Measurements from ENCODE around the gene FOXA3. TPM values are rescaled to one million over a fixed set of nuclear protein-coding genes. Genes with fewer than 3 reads are reported as not detected.

FOXA3 gene
- total RNA-seq, 4 donors from 2014 or later: 0.42 TPM; not detected in 3

GRCh38 chr19:45897261-45897812 lies 33.2 kb downstream of the FOXA3 start:
- peaks cover 0 to 22% (median 8%) of the 10 kb centered on the region in 3 donors for H3K4me1 ChIP-seq
- no peak overlapping the region for H3K27ac ChIP-seq
- no peak for ATAC-seq
- WGBS, 2 donors (ENCODE audit: low coverage in 1 of 2): 81% methylated on average over 5 of the region's 8 CpGs; no CpG with 5 or more reads in 1 of the 2 donors
- peaks cover 0 to 53% of the 10 kb centered on the region in 2 donors for H3K36me3 ChIP-seq
- no peaks in the 10 kb centered on the region for H3K27me3 ChIP-seq
- no peak for TF ChIP-seq POLR2A (IDR thresholded peaks at IDR 0.05)
- TF ChIP-seq EP300 (IDR thresholded peaks at IDR 0.05): no peak
- TF ChIP-seq POLR2AphosphoS5 (IDR thresholded peaks at IDR 0.05): no peak
- TF ChIP-seq, protein P1, sequence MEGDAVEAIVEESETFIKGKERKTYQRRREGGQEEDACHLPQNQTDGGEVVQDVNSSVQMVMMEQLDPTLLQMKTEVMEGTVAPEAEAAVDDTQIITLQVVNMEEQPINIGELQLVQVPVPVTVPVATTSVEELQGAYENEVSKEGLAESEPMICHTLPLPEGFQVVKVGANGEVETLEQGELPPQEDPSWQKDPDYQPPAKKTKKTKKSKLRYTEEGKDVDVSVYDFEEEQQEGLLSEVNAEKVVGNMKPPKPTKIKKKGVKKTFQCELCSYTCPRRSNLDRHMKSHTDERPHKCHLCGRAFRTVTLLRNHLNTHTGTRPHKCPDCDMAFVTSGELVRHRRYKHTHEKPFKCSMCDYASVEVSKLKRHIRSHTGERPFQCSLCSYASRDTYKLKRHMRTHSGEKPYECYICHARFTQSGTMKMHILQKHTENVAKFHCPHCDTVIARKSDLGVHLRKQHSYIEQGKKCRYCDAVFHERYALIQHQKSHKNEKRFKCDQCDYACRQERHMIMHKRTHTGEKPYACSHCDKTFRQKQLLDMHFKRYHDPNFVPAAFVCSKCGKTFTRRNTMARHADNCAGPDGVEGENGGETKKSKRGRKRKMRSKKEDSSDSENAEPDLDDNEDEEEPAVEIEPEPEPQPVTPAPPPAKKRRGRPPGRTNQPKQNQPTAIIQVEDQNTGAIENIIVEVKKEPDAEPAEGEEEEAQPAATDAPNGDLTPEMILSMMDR (IDR thresholded peaks at IDR 0.05): no peak
- no peak overlapping the region for H3K4me3 ChIP-seq
- H3K9me3 ChIP-seq: no peaks in the 10 kb centered on the region

DNA sequence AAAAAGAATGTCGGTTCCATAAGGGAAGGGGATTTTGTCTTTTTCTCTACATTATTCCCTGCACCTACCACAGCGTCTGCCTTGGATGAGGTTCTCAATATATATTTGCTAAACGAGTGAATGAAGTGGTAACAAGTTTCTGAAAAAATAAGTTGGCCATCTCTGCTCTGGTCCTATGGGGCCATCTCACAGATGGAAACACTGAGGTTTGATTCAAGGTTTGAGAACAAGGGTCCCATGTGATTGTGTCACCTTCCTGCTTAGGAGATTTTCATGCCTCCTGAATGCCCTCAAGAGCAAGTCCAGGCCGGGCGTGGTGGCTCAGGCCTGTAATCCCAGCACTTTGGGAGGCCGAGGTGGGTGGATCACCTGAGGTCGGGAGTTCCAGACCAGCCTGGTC lies 35.1 kb downstream of the FOXA3 start:
- H3K36me3 ChIP-seq: peaks cover 0 to 52% of the 10 kb centered on the region in 2 donors
- peaks cover 0 to 29% (median 8%) of the 10 kb centered on the region in 3 donors for H3K4me1 ChIP-seq
- H3K4me3 ChIP-seq: no peak overlapping the region
- no peak for ATAC-seq
- 86 to 93% methylated on average over 3 to 5 of the region's 7 CpGs for WGBS, 2 donors (ENCODE audit: low coverage in 1 of 2)
- H3K9me3 ChIP-seq: no peaks in the 10 kb centered on the region
- TF ChIP-seq POLR2A (IDR thresholded peaks at IDR 0.05) (no peak), POLR2AphosphoS5 (IDR thresholded peaks at IDR 0.05) (no peak)
- TF ChIP-seq, protein P1 (IDR thresholded peaks at IDR 0.05): no peak
- H3K27me3 ChIP-seq: no peaks in the 10 kb centered on the region
- no peak overlapping the region for H3K27ac ChIP-seq

DNA sequence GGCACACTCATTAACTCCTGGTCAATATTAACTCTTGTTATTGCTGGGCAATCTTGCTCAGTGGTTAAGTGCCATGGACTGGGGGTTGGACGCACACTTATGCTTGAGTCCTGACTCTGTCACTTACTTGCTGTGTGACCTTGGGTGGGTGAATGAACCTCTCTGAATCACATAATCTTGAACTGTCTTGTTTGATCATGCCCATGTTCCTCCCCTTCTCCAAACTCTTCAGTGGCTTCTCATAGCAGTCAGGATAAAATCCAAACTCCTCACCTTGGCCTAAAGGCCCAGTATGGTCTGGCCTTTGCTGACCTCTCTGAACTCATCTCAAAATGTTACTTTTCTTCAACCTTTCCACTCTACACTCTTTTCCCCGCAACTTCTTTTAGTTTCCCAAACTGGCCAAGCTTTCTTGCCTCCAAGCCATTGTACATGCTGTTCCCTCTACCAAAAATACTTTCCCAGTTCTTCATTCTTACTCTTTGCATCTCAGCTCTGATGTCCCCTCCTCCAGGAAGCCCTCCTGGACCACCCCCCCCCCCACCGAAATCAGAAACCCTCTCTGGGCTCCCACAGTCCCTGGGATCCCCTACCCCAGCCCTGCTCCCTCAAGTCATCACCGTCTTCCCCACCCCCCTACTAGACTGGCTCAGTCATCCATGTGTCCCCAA lies 35.9 kb downstream of the FOXA3 start:
- WGBS, 2 donors (ENCODE audit: low coverage in 1 of 2): 93 to 100% methylated on average over 2 to 3 of the region's 4 CpGs
- Histone ChIP-seq H3K27ac (no peak overlapping the region), H3K4me1 (peaks cover 0 to 29% (median 8%) of the 10 kb centered on the region in 3 donors), H3K9me3 (no peaks in the 10 kb centered on the region), H3K36me3 (peaks cover 0 to 44% of the 10 kb centered on the region in 2 donors), H3K4me3 (no peak overlapping the region), H3K27me3 (no peaks in the 10 kb centered on the region)
- TF ChIP-seq POLR2AphosphoS5 (IDR thresholded peaks at IDR 0.05) (no peak), EP300 (IDR thresholded peaks at IDR 0.05) (no peak), POLR2A (IDR thresholded peaks at IDR 0.05) (no peak)
- TF ChIP-seq, protein P1 (IDR thresholded peaks at IDR 0.05): no peak
- no peak for ATAC-seq

DNA sequence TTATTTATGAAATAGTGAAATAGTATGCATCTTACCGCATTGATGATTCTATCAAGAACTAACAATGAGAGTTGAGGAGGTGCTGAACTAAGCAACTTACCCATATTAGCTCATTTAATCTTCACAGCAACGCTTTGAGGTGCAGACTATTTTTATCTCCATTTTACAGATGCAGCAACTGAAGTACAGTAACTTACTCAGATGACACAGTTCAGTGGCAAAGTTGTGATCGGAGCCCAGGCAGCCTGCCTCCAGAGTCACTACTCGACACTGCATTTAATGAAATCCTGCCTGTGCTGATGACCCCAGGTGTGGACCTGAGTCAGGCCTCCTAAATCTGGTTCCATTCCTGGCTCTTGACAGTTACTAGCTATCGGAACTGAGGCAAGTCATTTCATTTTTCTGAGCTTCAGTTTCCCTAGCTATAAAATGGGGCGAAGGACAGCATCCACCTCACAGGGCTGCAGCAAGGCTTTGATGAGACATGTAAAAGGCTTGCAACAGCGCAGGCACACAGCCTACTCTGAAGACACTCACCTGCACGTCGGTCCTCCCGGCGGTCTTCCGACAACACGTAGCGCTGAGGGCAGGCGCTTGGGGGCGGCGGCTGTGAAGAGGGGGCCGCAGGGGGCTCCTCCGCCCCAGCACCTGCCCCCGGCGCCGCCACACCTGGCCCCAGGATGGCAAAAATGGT lies 36.8 kb downstream of the FOXA3 start:
- H3K9me3 ChIP-seq: no peaks in the 10 kb centered on the region
- 82 to 83% methylated on average over 5 to 6 of the region's 22 CpGs for WGBS, 2 donors (ENCODE audit: low coverage in 1 of 2)
- peak overlapping the region in 1 of 2 donors; percentile 74 for H3K4me3 ChIP-seq
- peaks cover 0 to 29% (median 8%) of the 10 kb centered on the region in 3 donors for H3K4me1 ChIP-seq
- H3K27ac ChIP-seq: peak overlapping the region in 2 of 4 donors; percentile 77 to 88
- ATAC-seq: no peak
- peaks cover 0 to 35% of the 10 kb centered on the region in 2 donors for H3K36me3 ChIP-seq
- TF ChIP-seq POLR2AphosphoS5 (IDR thresholded peaks at IDR 0.05) (no peak), POLR2A (IDR thresholded peaks at IDR 0.05) (no peak), EP300 (IDR thresholded peaks at IDR 0.05) (no peak)
- TF ChIP-seq, protein P1 (IDR thresholded peaks at IDR 0.05): no peak
- peaks cover 3% of the 10 kb centered on the region for H3K27me3 ChIP-seq

Measured in gastroesophageal sphincter (tissue), 4 donors.